Type B pancreatic cell (in vitro differentiated cells): ENCODE results near the gene SCLY. TPM values are rescaled to one million over a fixed set of nuclear protein-coding genes. Genes with fewer than 3 reads are reported as not detected.

Experiments used
- DNase-seq: peaks from one replicate; pipeline ENCODE4 v3.0.0; 2021; ENCODE audit warnings: mixed read lengths; ENCODE audit not compliant: unreplicated experiment; ENCODE audit errors: extremely low spot score
- H3K27ac Mint-ChIP-seq: 2 replicates; pipeline ENCODE4 v1.8.0; 2021; ENCODE audit warnings: mild to moderate bottlenecking, mixed read lengths
- H3K27me3 Mint-ChIP-seq: 2 replicates; pipeline ENCODE4 v1.8.0; 2021; ENCODE audit warnings: mixed read lengths
- H3K36me3 Mint-ChIP-seq: 2 replicates; pipeline ENCODE4 v1.8.0; 2021; ENCODE audit warnings: mixed read lengths
- H3K4me1 Mint-ChIP-seq: one replicate; pipeline ENCODE4 v1.8.0; 2021; ENCODE audit warnings: mixed read lengths; ENCODE audit not compliant: unreplicated experiment
- H3K4me3 Mint-ChIP-seq: 2 replicates; pipeline ENCODE4 v1.8.0; 2021; ENCODE audit warnings: mild to moderate bottlenecking, mixed read lengths
- H3K9me3 Mint-ChIP-seq: 2 replicates; pipeline ENCODE4 v1.8.0; 2021; ENCODE audit warnings: mixed read lengths
- long read RNA-seq: library from polyadenylated mRNA; unstranded; transcript quantifications from one replicate; pipeline ENCODE4 v2.0.0, GENCODE V29; 2020
- total RNA-seq: library from RNA; stranded (reverse); gene quantifications from 2 replicates; pipeline ENCODE4 v1.2.1, GENCODE V29; 2021; ENCODE audit warnings: low replicate concordance
- TF ChIP-seq, protein P1 (sequence below): fragments of 200-600 bp; sonication (generic); conservative IDR thresholded peaks from 2 replicates; pipeline ENCODE4 v1.5.0; 2021; ENCODE audit warnings: antibody characterized with exemption, mild to moderate bottlenecking

The SCLY gene, protein sequence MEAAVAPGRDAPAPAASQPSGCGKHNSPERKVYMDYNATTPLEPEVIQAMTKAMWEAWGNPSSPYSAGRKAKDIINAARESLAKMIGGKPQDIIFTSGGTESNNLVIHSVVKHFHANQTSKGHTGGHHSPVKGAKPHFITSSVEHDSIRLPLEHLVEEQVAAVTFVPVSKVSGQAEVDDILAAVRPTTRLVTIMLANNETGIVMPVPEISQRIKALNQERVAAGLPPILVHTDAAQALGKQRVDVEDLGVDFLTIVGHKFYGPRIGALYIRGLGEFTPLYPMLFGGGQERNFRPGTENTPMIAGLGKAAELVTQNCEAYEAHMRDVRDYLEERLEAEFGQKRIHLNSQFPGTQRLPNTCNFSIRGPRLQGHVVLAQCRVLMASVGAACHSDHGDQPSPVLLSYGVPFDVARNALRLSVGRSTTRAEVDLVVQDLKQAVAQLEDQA
- total RNA-seq: 21.4 and 34.5 TPM in 2 replicates
- long read RNA-seq, partial matches to known transcripts: 0 of 6 reads
- long read RNA-seq, other reads (novel, unspliced or antisense): 4 of 6 reads

DNA sequence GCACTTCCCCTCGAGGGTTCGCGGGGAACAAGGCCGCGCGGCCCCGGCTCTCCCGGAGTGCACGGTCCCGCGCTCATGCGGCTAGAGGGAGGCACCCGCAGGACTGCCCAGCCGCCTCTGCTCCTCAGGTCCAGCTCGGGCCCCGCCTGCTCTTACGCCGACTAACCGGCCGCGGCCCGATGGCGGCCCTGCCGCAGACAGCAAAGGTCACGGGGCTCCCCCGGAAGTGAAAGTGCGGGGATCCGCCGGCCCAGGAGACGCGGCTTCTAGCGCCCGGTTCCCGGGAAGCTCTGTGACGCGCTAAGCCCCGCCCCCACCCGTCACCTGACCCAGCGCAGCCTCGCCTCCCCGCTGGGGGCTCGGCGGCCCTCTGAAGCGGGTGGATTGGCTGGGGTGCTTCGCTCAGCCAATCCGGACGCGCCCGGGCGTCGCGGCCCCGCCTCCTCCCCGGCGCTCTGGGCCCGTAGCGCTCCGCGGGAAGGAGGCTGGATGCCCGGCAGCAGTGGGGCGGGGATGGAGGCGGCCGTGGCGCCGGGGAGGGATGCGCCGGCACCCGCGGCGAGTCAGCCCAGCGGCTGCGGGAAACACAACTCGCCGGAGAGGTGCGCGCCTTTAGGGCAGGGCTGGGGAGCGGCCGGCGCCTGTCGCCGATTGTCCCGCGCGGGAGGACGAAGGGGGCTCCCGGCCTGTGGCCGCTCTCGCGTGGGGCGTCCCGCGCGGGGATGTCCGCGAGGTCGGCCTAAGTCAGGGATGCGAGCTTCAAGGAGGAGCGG is at the start of gene SCLY:
Gene SCLY, plus strand, starts transcription at position 460 of the 773 bp plus-strand sequence. Its CDS starts 54 bp downstream, at position 514.
- peak; percentile 94 for DNase-seq
- Mint-ChIP-seq H3K36me3 (peaks cover 5% of the 10 kb centered on the region), H3K4me1 (peaks cover 36% of the 10 kb centered on the region), H3K4me3 (peak within 1 kb of the TSS; percentile 94), H3K27me3 (peaks cover 3% of the 10 kb centered on the region), H3K9me3 (no peaks in the 10 kb centered on the region), H3K27ac (peak within 1 kb of the TSS; percentile 86)
- TF ChIP-seq, protein P1, sequence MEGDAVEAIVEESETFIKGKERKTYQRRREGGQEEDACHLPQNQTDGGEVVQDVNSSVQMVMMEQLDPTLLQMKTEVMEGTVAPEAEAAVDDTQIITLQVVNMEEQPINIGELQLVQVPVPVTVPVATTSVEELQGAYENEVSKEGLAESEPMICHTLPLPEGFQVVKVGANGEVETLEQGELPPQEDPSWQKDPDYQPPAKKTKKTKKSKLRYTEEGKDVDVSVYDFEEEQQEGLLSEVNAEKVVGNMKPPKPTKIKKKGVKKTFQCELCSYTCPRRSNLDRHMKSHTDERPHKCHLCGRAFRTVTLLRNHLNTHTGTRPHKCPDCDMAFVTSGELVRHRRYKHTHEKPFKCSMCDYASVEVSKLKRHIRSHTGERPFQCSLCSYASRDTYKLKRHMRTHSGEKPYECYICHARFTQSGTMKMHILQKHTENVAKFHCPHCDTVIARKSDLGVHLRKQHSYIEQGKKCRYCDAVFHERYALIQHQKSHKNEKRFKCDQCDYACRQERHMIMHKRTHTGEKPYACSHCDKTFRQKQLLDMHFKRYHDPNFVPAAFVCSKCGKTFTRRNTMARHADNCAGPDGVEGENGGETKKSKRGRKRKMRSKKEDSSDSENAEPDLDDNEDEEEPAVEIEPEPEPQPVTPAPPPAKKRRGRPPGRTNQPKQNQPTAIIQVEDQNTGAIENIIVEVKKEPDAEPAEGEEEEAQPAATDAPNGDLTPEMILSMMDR: no peak

DNA sequence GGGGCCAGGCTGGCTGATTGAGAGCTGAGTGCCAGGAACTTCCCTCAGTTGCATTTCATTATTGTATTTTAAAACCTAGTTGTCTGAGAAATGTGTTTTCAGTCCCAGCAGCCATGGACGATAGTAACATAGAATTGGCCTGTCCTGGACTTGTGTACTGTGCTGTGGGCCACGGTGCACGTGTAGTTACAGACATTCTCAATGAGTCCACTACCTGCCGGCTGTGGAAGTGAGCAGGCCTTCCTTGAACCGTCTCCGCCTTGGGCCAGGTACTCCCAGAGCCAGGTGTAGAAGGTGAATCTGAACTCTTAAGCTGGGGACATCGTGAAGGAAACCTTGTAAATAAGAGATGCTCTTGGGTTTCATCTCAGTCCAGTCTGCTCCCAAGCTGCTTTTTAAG is 47.0 kb upstream of the SCLY start:
- Mint-ChIP-seq H3K27me3 (no peaks in the 10 kb centered on the region), H3K4me1 (peaks cover 5% of the 10 kb centered on the region), H3K36me3 (peaks cover 16% of the 10 kb centered on the region), H3K27ac (no peak overlapping the region), H3K9me3 (no peaks in the 10 kb centered on the region), H3K4me3 (no peak overlapping the region)
- no peak for DNase-seq
- TF ChIP-seq, protein P1: no peak

DNA sequence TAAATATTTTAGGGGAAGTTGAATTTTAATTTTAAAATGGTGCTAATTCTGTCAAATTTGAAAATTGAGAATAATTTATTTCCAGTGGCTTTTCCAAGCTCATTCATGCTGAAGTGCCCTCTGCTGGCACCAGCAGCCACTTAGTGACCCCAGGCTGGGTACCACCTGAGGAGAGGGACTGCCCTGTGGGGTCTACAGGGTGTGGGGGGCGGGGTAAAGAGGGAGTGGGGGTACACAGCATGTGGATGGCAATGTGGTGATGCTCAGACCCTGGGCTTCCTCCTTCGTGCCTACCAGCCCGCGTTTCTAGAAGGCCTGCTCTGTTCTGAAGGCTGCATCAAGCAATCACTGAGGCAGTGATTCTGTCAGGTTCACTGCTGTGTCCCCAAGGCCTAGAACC is 45.1 kb upstream of the SCLY start:
- H3K36me3 Mint-ChIP-seq: peaks cover 20% of the 10 kb centered on the region
- H3K4me1 Mint-ChIP-seq: no peaks in the 10 kb centered on the region
- H3K4me3 Mint-ChIP-seq: no peak overlapping the region
- H3K27ac Mint-ChIP-seq: no peak overlapping the region
- H3K27me3 Mint-ChIP-seq: no peaks in the 10 kb centered on the region
- DNase-seq: no peak
- no peaks in the 10 kb centered on the region for H3K9me3 Mint-ChIP-seq
- TF ChIP-seq, protein P1: no peak

DNA sequence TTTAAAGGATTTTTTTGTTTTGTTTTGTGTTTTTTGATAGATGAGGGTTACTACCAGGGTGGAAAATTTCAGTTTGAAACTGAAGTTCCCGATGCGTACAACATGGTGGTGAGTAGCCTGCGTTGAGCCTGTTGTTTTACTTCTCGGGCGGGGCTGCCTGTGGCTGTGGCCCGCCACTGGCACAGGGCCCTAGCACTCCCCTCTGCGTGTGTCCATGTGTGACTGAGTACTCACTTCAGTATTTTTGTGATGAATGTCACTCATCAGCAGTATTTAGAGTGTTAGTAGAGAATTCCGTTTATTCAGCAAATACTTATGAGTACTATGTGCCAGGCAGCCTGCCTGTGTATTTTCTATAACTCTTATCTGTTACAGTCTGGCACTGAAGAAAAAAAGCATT is 44.3 kb upstream of the SCLY start:
- no peaks in the 10 kb centered on the region for H3K9me3 Mint-ChIP-seq
- H3K4me3 Mint-ChIP-seq: no peak overlapping the region
- no peak overlapping the region for H3K27ac Mint-ChIP-seq
- no peak for DNase-seq
- no peaks in the 10 kb centered on the region for H3K27me3 Mint-ChIP-seq
- TF ChIP-seq, protein P1: no peak
- peaks cover 16% of the 10 kb centered on the region for H3K36me3 Mint-ChIP-seq
- no peaks in the 10 kb centered on the region for H3K4me1 Mint-ChIP-seq

DNA sequence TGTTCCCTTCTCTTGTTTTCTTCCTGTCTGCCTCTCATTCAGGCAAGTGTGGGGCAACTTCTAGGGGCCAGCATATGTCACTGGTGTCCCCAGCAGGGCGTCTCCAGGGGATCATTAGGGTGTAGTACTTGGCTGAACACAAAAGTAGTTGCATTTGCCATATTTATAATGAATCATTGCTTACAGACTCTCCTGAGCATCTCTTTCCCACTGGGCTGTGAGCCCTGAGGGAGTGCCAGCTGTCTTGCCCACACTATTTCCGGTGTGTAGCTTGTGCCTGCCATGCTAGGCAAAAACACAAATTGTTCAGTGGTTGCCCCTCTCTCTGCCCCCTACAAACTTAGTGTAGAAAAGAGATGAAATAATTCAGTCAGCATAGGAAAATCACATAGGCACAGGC is 40.8 kb upstream of the SCLY start:
- Mint-ChIP-seq H3K9me3 (no peaks in the 10 kb centered on the region), H3K4me3 (no peak overlapping the region), H3K36me3 (peaks cover 27% of the 10 kb centered on the region), H3K27ac (no peak overlapping the region), H3K4me1 (peaks cover 2% of the 10 kb centered on the region), H3K27me3 (no peaks in the 10 kb centered on the region)
- TF ChIP-seq, protein P1: no peak
- DNase-seq: peak; percentile 29
